NCI-H748 (cell line): ENCODE data around the gene ISL1.

Source experiments
- DNase-seq: peaks from one replicate; lab custom pipeline; 2025; ENCODE audit not compliant: unreplicated experiment; lab: John Stamatoyannopoulos, UW

The ISL1 gene

GRCh38 chr5:51383131-51384121 lies at the start of gene ISL1:
TSS of gene ISL1 (plus strand) at chr5:51383448. CDS start at chr5:51383672, 224 bp downstream.
- peak; percentile 98 for DNase-seq

GRCh38 chr5:51336878-51337277 lies 46.4 kb upstream of the ISL1 start:
- DNase-seq, result no peak

GRCh38 chr5:51345106-51345505 lies 38.1 kb upstream of the ISL1 start:
- no peak for DNase-seq

GRCh38 chr5:51347157-51347556 lies 36.1 kb upstream of the ISL1 start:
- no peak for DNase-seq

GRCh38 chr5:51347704-51348103 lies 35.5 kb upstream of the ISL1 start:
- peak; percentile 32 for DNase-seq

- DNase-seq, result peak; percentile 38
Measured at GRCh38 chr5:51371052-51371451, 12.2 kb upstream of the ISL1 start.

GRCh38 chr5:51373880-51374523 lies 9.2 kb upstream of the ISL1 start:
- DNase-seq, result peak; percentile 77

GRCh38 chr5:51375084-51375483 lies 8.2 kb upstream of the ISL1 start:
- DNase-seq, result no peak

- peak; percentile 95 for DNase-seq
Measured at GRCh38 chr5:51376509-51376908, 6.7 kb upstream of the ISL1 start.

- peak; percentile 79 for DNase-seq
Measured at GRCh38 chr5:51377151-51378060, 5.8 kb upstream of the ISL1 start.

GRCh38 chr5:51378061-51378409 lies 5.2 kb upstream of the ISL1 start:
- no peak for DNase-seq

GRCh38 chr5:51378448-51379330 lies 4.6 kb upstream of the ISL1 start:
- peak; percentile 93 for DNase-seq

GRCh38 chr5:51379331-51379700 lies 3.9 kb upstream of the ISL1 start:
- DNase-seq, result peak; percentile 76

- peak; percentile 86 for DNase-seq
Measured at GRCh38 chr5:51380603-51381207, 2.5 kb upstream of the ISL1 start.

GRCh38 chr5:51381761-51382474 lies 1.3 kb upstream of the ISL1 start:
- DNase-seq, result peak; percentile 63

- peak; percentile 75 for DNase-seq
Measured at GRCh38 chr5:51382521-51383130, 622 bp upstream of the ISL1 start.

- peak; percentile 44 for DNase-seq
Measured at GRCh38 chr5:51384281-51384840, 1.1 kb downstream of the ISL1 start.

- DNase-seq, result peak; percentile 51
Measured at GRCh38 chr5:51385216-51385615, 2.0 kb downstream of the ISL1 start.
